GM08714 (cell line): ENCODE results near the gene FLVCR2.

Experiments used
- H3K4me3 ChIP-seq: fragments of 200-500 bp; sonication (Bioruptor generic); 2 replicates; pipeline ENCODE4 v1.5.1; 2014; ENCODE audit warnings: mild to moderate bottlenecking, low read length, inconsistent platforms
- ZNF274 ChIP-seq: IDR thresholded peaks from 2 replicates; pipeline ENCODE4 v1.6.1; 2012; ENCODE audit warnings: mild to moderate bottlenecking, low read depth, low read length

The FLVCR2 gene

GRCh38 chr14:75578102-75578785, at the start of gene FLVCR2:
Gene FLVCR2, plus strand, starts transcription at chr14:75578620. Its CDS starts 353 bp downstream, at chr14:75578973.
- peak within 1 kb of the TSS; percentile 62 for H3K4me3 ChIP-seq
- TF ChIP-seq ZNF274 = no peak

- no peak for TF ChIP-seq ZNF274
- H3K4me3 ChIP-seq = no peak overlapping the region
These were observed 47.2 kb upstream of the FLVCR2 start for GRCh38 chr14:75531256-75531655.

- TF ChIP-seq ZNF274 = no peak
- H3K4me3 ChIP-seq = no peak overlapping the region
These were observed 46.6 kb upstream of the FLVCR2 start for GRCh38 chr14:75531660-75532317.

DNA sequence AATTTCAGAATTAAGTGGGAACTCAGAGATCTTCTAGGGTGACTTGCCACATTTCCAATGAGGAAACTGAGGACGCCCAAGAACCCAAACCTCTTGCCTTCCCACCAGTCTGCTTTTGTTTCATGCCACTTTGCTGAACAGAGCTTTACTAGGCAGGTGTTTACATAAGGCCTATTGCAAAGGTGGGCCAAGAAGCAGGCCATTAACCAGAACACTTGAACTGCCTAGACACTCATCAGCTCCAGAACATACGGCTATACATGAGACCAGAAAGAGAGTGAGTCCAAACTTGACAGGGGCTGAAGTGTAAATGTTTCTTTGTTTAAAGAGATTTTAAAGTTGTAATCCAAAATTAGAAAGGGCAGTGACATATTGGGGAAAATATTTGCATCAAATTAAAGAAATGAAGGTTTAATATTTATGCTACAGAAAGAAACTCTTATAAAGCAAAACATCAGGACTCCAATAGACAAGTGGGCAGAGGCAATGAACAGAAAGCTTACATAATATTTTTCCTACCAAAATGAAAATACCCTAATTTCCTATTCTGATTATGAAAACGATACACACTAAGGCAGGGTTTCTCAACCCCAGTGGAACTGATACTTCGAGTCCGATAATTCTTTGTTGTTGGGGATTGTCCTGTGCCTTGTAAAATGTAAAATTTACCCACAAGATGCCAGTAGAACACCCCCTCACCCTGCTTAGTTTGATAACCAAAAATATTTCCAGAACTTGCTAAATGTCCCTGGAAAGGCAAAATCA, 44.4 kb upstream of the FLVCR2 start:
- no peak overlapping the region for H3K4me3 ChIP-seq
- TF ChIP-seq ZNF274 = no peak

GRCh38 chr14:75535164-75535898, 43.1 kb upstream of the FLVCR2 start:
- H3K4me3 ChIP-seq = no peak overlapping the region
- TF ChIP-seq ZNF274 = no peak

GRCh38 chr14:75537071-75537470, 41.3 kb upstream of the FLVCR2 start:
- H3K4me3 ChIP-seq = no peak overlapping the region
- no peak for TF ChIP-seq ZNF274

DNA sequence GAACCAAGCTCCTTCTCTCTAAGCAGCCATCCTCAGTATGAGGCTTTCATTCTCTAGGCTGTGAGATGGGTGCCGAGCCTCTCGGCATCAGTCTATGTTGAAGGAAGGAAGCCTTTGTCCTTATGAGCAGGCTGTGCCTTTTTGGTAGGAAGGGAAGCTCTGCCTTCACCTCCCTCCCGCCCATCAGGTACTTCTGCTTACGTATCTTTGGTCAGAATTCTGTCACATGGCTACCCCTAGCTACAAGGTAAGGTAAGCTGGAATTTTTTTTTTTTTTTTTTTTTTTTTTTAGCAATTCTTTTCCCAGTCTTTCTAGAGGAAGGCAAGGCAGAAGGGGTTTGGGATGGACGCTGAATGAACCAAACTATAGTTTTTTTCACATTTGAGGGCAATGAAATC, 39.3 kb upstream of the FLVCR2 start:
- H3K4me3 ChIP-seq = no peak overlapping the region
- TF ChIP-seq ZNF274 = no peak

DNA sequence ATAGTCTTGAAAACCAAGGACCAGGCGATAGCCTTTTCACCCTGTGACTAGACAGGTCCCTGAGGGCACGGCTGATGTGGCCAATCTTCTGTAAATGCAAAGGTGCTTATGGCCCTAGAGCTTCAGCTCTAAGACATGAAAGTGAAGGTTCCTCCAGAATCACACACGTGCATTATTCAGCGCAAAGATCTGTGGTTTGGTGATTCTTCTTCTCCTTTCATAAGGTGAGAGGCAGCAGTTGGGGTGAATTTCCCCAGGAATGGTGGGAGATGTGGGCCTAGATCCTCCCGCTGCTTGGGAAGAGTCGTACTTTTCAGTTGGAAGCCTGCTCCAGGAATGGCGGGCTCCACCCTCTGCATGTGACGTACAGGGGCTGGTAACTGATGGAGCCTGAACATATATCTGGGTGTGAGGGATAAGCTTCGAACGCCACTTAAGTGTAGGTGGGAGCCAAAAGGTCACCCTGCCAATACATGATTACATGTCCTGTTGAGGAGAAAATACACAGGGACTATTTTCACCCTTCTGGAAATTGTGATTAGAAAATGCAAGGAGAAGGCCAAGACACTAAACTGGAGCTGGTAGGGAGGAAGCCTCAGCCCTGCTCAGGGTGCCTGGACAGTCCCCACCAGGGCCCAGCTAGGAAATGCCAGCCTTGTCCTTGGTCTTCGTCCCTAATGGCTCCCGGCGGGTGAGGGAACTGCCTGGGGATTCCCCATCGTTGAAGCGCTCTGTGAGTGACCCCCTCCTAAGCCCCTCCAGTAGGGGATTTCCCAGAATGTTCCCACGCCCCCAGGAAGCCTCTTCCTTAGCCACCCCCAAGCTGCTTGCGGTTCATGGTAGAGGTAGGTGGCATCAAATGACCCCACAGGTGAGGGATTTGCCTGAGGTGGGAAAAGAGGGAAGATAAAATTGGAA, 38.6 kb upstream of the FLVCR2 start:
- H3K4me3 ChIP-seq = no peak overlapping the region; the same call in 1 of the 2 replicates
- TF ChIP-seq ZNF274 = no peak

- TF ChIP-seq ZNF274 = no peak
These were observed 38.0 kb upstream of the FLVCR2 start for GRCh38 chr14:75540479-75540851.

GRCh38 chr14:75542588-75543091, 35.8 kb upstream of the FLVCR2 start:
- H3K4me3 ChIP-seq = peak overlapping the region; percentile 7; the same call in 1 of the 2 replicates
- no peak for TF ChIP-seq ZNF274

More at GRCh38 chr14:75540479-75540851, 38.0 kb upstream of the FLVCR2 start:
- H3K4me3 ChIP-seq = no peak overlapping the region

- H3K4me3 ChIP-seq = peak overlapping the region; percentile 7; the same call in 1 of the 2 replicates
- TF ChIP-seq ZNF274 = no peak
These were observed 35.2 kb upstream of the FLVCR2 start for GRCh38 chr14:75543253-75543652.

DNA sequence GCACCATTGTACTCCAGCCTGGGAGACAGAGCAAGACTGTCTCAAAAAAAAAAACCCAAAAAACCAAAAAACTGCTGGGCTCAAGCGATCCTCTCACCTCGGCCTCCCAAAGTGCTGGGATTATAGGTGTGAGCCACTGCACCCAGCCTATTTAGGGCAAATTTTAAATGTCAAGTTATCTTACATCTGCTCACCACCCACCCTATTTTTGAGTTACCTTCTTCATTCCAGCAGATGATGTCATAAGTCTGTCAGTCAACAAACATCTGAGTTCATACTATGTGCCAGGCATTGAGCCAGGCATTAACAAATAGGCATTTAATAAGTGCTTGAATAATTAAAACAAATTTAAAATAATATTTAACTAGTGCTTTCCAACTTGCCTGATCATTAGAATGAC, 34.6 kb upstream of the FLVCR2 start:
- no peak overlapping the region for H3K4me3 ChIP-seq
- no peak for TF ChIP-seq ZNF274

GRCh38 chr14:75545907-75546306, 32.5 kb upstream of the FLVCR2 start:
- no peak for TF ChIP-seq ZNF274
- H3K4me3 ChIP-seq = no peak overlapping the region
